ENCODE measurements around the gene MAGEA6. TPM values are rescaled to one million over a fixed set of nuclear protein-coding genes. Genes with fewer than 3 reads are reported as not detected.
"Not testable (repeated sequence)": the region's sequence is repeated elsewhere in the genome, so short reads cannot be mapped to it uniquely, and the experiment has no call there.

MAGEA6 gene
- total RNA-seq, 1 donor from 2014 or later = not detected

- not testable (repeated sequence) for DNase-seq (ENCODE audit: low spot score)
Observed at GRCh38 chrX:152734143-152734858, 35.2 kb downstream of the MAGEA6 start.

GRCh38 chrX:152733261-152733975, 36.1 kb downstream of the MAGEA6 start, which contains the start of the genes CSAG1 and MAGEA12:
Gene CSAG1 (minus strand): TSS chrX:152733721. CDS start chrX:152732460, 1,261 bp downstream.
Gene MAGEA12 (plus strand): TSS chrX:152733757. CDS start chrX:152736162, 2,405 bp downstream.
- DNase-seq (ENCODE audit: low spot score) = no peak

GRCh38 chrX:152725409-152725808, 44.1 kb downstream of the MAGEA6 start:
- DNase-seq (ENCODE audit: low spot score) = no peak

Other genes with a start within 250 kb of the MAGEA6 start
- 0.96 TPM for gene GABRQ, start 131.8 kb downstream of the MAGEA6 start, total RNA-seq (ENCODE audit: insufficient read depth, low replicate concordance)
- 1.2 TPM for gene MAGEA3, start 70.9 kb downstream of the MAGEA6 start, total RNA-seq (ENCODE audit: insufficient read depth, low replicate concordance)
- gene CSAG2, start 60.4 kb downstream of the MAGEA6 start, total RNA-seq (ENCODE audit: insufficient read depth, low replicate concordance) = not detected
- gene MAGEA2B, start 55.1 kb downstream of the MAGEA6 start, total RNA-seq (ENCODE audit: insufficient read depth, low replicate concordance) = not detected
- 2.6 TPM for gene CSAG1, start 36.0 kb downstream of the MAGEA6 start, total RNA-seq (ENCODE audit: insufficient read depth, low replicate concordance)
- gene MAGEA12, start 35.9 kb downstream of the MAGEA6 start, total RNA-seq (ENCODE audit: insufficient read depth, low replicate concordance) = not detected
- gene MAGEA2, start 15.8 kb downstream of the MAGEA6 start, total RNA-seq (ENCODE audit: insufficient read depth, low replicate concordance) = 0.24 TPM
- not detected for gene CSAG3, start 10.5 kb downstream of the MAGEA6 start, total RNA-seq (ENCODE audit: insufficient read depth, low replicate concordance)
- 32.3 TPM for gene CETN2, start 61.1 kb upstream of the MAGEA6 start, total RNA-seq (ENCODE audit: insufficient read depth, low replicate concordance)
- 3.1 TPM for gene NSDHL, start 61.4 kb upstream of the MAGEA6 start, total RNA-seq (ENCODE audit: insufficient read depth, low replicate concordance)
- gene ZNF185, start 128.4 kb upstream of the MAGEA6 start, total RNA-seq (ENCODE audit: insufficient read depth, low replicate concordance) = 25.3 TPM
- gene PNMA5, start 224.4 kb upstream of the MAGEA6 start, total RNA-seq (ENCODE audit: insufficient read depth, low replicate concordance) = 0.24 TPM